HG02798 (cell line): ENCODE data around the gene METTL21A.
"Not testable (repeated sequence)": the region's sequence is repeated elsewhere in the genome, so short reads cannot be mapped to it uniquely, and the experiment has no call there.

ENCODE experiments used
- ATAC-seq: cut with Tn5 transposase; IDR thresholded peaks from one replicate; pipeline ENCODE4 v1.9.1; 2021; ENCODE audit warnings: mild to moderate bottlenecking; ENCODE audit not compliant: unreplicated experiment, poor library complexity

METTL21A gene

GRCh38 chr2:207625014-207625907 lies at the start of gene METTL21A:
Gene METTL21A, minus strand, starts transcription at chr2:207625394. Its CDS starts 1,019 bp downstream, at chr2:207624375.
- peak; percentile 80 for ATAC-seq

GRCh38 chr2:207674826-207675225 lies 49.6 kb upstream of the METTL21A start:
- no peak for ATAC-seq

- no peak for ATAC-seq
These were observed 49.1 kb upstream of the METTL21A start for GRCh38 chr2:207674266-207674774.

- no peak for ATAC-seq
These were observed 48.2 kb upstream of the METTL21A start for GRCh38 chr2:207673431-207673830.

- ATAC-seq, result no peak
These were observed 45.7 kb upstream of the METTL21A start for GRCh38 chr2:207670887-207671286.

- no peak for ATAC-seq
These were observed 38.8 kb upstream of the METTL21A start for GRCh38 chr2:207663870-207664545.

GRCh38 chr2:207662203-207662602 lies 37.0 kb upstream of the METTL21A start:
- ATAC-seq, result peak; percentile 92

- no peak for ATAC-seq
These were observed 35.8 kb upstream of the METTL21A start for GRCh38 chr2:207660994-207661393.

GRCh38 chr2:207658156-207658555 lies 33.0 kb upstream of the METTL21A start:
- ATAC-seq, result no peak

GRCh38 chr2:207655000-207655399 lies 29.8 kb upstream of the METTL21A start:
- ATAC-seq, result no peak

- ATAC-seq, result not testable (repeated sequence)
These were observed 21.4 kb upstream of the METTL21A start for GRCh38 chr2:207646582-207646981.

- ATAC-seq, result no peak
These were observed 18.7 kb upstream of the METTL21A start for GRCh38 chr2:207643892-207644291.

GRCh38 chr2:207640661-207641060 lies 15.5 kb upstream of the METTL21A start:
- ATAC-seq, result no peak

- no peak for ATAC-seq
These were observed 15.0 kb upstream of the METTL21A start for GRCh38 chr2:207640160-207640559.

GRCh38 chr2:207639288-207639687 lies 14.1 kb upstream of the METTL21A start:
- not testable (repeated sequence) for ATAC-seq

GRCh38 chr2:207635468-207636200 lies 10.4 kb upstream of the METTL21A start:
- no peak for ATAC-seq

- no peak for ATAC-seq
These were observed 8.5 kb upstream of the METTL21A start for GRCh38 chr2:207633686-207634085.

- no peak for ATAC-seq
These were observed 7.6 kb upstream of the METTL21A start for GRCh38 chr2:207632575-207633493.

GRCh38 chr2:207630491-207630890 lies 5.3 kb upstream of the METTL21A start:
- ATAC-seq, result no peak

GRCh38 chr2:207629553-207629952 lies 4.4 kb upstream of the METTL21A start:
- no peak for ATAC-seq
